Nephron (organoid): ENCODE measurements around the gene MCF2.

Source experiments
- H3K27ac Mint-ChIP-seq, 3 experiments: 2 replicates each; pipeline ENCODE4 v1.8.0; 2020; ENCODE audit warnings: mixed read lengths in 3 of 3, mild to moderate bottlenecking in 2 of 3, moderate library complexity in 1 of 3
- H3K27me3 Mint-ChIP-seq: 2 replicates; pipeline ENCODE4 v1.8.0; 2021; ENCODE audit warnings: low read depth, mild to moderate bottlenecking, moderate library complexity, mixed read lengths
- H3K36me3 Mint-ChIP-seq: 2 replicates; pipeline ENCODE4 v1.8.0; 2020; ENCODE audit warnings: low read depth, mixed read lengths
- H3K4me1 Mint-ChIP-seq: 2 replicates; pipeline ENCODE4 v1.8.0; 2020; ENCODE audit warnings: mixed read lengths
- H3K4me3 Mint-ChIP-seq, 3 experiments: 2 replicates each; pipeline ENCODE4 v1.8.0; 2020; ENCODE audit warnings: mild to moderate bottlenecking in 3 of 3, mixed read lengths in 3 of 3, moderate library complexity in 2 of 3
- H3K9me3 Mint-ChIP-seq: 2 replicates; pipeline ENCODE4 v1.8.0; 2020; ENCODE audit warnings: mixed read lengths
- TF ChIP-seq, protein P1 (sequence below), 3 experiments: fragments of 200-600 bp; sonication (generic); IDR thresholded peaks; one replicate each; pipeline ENCODE4 v1.5.0; 2021; ENCODE audit warnings: antibody characterized with exemption in 3 of 3; ENCODE audit not compliant: unreplicated experiment in 3 of 3

MCF2 gene

DNA sequence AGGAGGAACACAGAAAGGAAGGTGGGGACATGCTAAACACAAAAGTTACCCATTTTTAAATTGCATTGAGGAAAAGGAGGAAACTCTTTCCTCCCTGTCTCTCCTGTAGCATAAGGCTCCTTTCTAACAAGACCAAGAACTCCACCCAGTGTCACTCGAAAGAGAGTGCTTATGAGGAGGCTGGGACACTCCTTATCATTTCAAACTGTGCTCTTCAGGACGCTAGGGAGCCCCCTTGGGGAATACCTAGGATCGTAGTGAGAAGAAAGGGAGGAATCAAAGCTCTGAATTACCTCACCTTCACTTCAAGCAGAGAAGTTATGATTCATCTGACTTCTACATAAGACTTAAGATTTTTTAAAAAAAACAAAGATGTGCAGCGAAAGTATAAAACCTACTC, 111.9 kb downstream of the MCF2 start:
- no peak overlapping the region for H3K27ac Mint-ChIP-seq
- H3K9me3 Mint-ChIP-seq = peaks cover 9% of the 10 kb centered on the region
- H3K4me3 Mint-ChIP-seq = no peak overlapping the region
- no peaks in the 10 kb centered on the region for H3K27me3 Mint-ChIP-seq
- TF ChIP-seq, protein P1, sequence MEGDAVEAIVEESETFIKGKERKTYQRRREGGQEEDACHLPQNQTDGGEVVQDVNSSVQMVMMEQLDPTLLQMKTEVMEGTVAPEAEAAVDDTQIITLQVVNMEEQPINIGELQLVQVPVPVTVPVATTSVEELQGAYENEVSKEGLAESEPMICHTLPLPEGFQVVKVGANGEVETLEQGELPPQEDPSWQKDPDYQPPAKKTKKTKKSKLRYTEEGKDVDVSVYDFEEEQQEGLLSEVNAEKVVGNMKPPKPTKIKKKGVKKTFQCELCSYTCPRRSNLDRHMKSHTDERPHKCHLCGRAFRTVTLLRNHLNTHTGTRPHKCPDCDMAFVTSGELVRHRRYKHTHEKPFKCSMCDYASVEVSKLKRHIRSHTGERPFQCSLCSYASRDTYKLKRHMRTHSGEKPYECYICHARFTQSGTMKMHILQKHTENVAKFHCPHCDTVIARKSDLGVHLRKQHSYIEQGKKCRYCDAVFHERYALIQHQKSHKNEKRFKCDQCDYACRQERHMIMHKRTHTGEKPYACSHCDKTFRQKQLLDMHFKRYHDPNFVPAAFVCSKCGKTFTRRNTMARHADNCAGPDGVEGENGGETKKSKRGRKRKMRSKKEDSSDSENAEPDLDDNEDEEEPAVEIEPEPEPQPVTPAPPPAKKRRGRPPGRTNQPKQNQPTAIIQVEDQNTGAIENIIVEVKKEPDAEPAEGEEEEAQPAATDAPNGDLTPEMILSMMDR (IDR thresholded peaks at IDR 0.05; ENCODE audit: unreplicated experiment in 3 of 3) = no peak
- no peaks in the 10 kb centered on the region for H3K4me1 Mint-ChIP-seq
- H3K36me3 Mint-ChIP-seq = no peaks in the 10 kb centered on the region

DNA sequence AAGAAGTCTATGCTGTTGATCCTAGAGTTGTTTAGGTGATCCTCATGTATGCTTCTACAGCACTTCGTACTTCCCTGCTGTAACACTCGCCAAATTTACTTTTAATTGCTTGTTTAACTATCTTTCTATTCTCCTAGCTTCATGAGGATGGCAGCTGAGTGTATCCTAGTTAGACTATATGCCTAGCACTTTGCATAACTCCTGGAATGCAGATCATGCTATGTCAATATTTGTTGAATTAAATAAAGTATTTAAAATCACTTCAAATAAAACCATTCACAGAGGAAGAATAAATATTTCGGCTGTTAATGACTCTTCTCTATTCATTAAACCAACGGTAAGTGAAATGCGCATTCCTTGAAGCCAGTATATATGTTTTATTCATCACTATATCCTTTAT, 122.4 kb downstream of the MCF2 start:
- Mint-ChIP-seq H3K36me3 (no peaks in the 10 kb centered on the region), H3K4me3 (no peak overlapping the region), H3K9me3 (no peaks in the 10 kb centered on the region), H3K27ac (no peak overlapping the region), H3K4me1 (no peaks in the 10 kb centered on the region), H3K27me3 (no peaks in the 10 kb centered on the region)
- TF ChIP-seq, protein P1 (IDR thresholded peaks at IDR 0.05; ENCODE audit: unreplicated experiment in 3 of 3) = no peak

- H3K4me1 Mint-ChIP-seq = no peaks in the 10 kb centered on the region
- no peaks in the 10 kb centered on the region for H3K36me3 Mint-ChIP-seq
- no peaks in the 10 kb centered on the region for H3K9me3 Mint-ChIP-seq
- TF ChIP-seq, protein P1 (IDR thresholded peaks at IDR 0.05; ENCODE audit: unreplicated experiment in 3 of 3) = no peak
- no peak overlapping the region for H3K4me3 Mint-ChIP-seq
- no peak overlapping the region for H3K27ac Mint-ChIP-seq
- H3K27me3 Mint-ChIP-seq = no peaks in the 10 kb centered on the region
Observed at GRCh38 chrX:139581068-139581467, 126.9 kb downstream of the MCF2 start.

DNA sequence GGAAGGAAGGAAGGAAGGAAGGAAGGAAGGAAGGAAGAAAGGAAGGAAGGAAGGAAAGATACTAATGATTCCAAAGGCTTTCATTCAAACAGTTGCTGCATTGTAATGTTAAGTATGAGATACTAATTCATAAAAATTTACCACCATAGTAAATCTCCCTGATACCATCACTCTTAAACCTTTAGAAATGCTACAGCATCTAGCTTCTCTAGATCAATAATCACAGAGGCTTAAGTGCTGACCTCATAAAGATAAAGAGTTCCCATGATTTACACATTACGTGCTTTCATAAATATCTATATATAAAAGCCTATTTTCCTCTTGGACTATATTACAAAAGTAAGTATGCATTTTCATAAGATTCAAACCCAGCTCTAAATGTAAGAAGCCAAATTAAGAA, 141.0 kb downstream of the MCF2 start:
- H3K27me3 Mint-ChIP-seq = no peaks in the 10 kb centered on the region
- no peak overlapping the region for H3K27ac Mint-ChIP-seq
- H3K36me3 Mint-ChIP-seq = no peaks in the 10 kb centered on the region
- H3K9me3 Mint-ChIP-seq = no peaks in the 10 kb centered on the region
- no peaks in the 10 kb centered on the region for H3K4me1 Mint-ChIP-seq
- H3K4me3 Mint-ChIP-seq = no peak overlapping the region
- TF ChIP-seq, protein P1 (IDR thresholded peaks at IDR 0.05; ENCODE audit: unreplicated experiment in 3 of 3) = no peak

- no peak overlapping the region for H3K27ac Mint-ChIP-seq
- H3K4me3 Mint-ChIP-seq = no peak overlapping the region
- H3K27me3 Mint-ChIP-seq = no peaks in the 10 kb centered on the region
- TF ChIP-seq, protein P1 (IDR thresholded peaks at IDR 0.05; ENCODE audit: unreplicated experiment in 3 of 3) = no peak
- no peaks in the 10 kb centered on the region for H3K4me1 Mint-ChIP-seq
- no peaks in the 10 kb centered on the region for H3K36me3 Mint-ChIP-seq
- no peaks in the 10 kb centered on the region for H3K9me3 Mint-ChIP-seq
Observed at GRCh38 chrX:139563251-139563650, 144.7 kb downstream of the MCF2 start.

DNA sequence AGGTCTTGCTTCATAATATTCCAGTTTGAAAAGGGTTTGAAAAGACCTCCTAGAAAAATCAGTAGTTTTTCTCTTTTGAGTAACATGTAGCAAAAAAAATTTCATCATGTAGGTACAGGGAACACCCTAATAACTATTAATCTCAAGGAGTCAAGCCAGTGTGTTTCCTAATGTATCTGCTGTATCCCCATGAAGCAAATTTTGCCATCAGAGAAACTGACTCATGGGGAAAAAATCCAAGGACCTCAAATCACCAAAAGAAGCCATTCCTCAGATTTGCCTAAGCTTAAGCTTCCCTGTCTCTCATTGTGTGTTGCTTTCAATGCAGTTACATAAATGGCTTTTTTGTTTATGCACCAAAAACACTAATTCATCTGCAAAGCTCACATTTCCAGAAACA, 147.7 kb downstream of the MCF2 start:
- TF ChIP-seq, protein P1 (IDR thresholded peaks at IDR 0.05; ENCODE audit: unreplicated experiment in 3 of 3) = no peak
- H3K4me1 Mint-ChIP-seq = no peaks in the 10 kb centered on the region
- H3K9me3 Mint-ChIP-seq = no peaks in the 10 kb centered on the region
- H3K27ac Mint-ChIP-seq = no peak overlapping the region
- H3K36me3 Mint-ChIP-seq = no peaks in the 10 kb centered on the region
- no peak overlapping the region for H3K4me3 Mint-ChIP-seq
- peaks cover 4% of the 10 kb centered on the region for H3K27me3 Mint-ChIP-seq
